GM12874 (cell line): Measurements from ENCODE around the gene COA7.

Source experiments
- TF ChIP-seq, protein P1 (sequence below): IDR thresholded peaks from 2 replicates; pipeline ENCODE4 v1.5.1; 2011; ENCODE audit warnings: low read depth, mild to moderate bottlenecking, control low read depth, low read length, moderate library complexity; ENCODE audit not compliant: insufficient read depth

Gene COA7

DNA sequence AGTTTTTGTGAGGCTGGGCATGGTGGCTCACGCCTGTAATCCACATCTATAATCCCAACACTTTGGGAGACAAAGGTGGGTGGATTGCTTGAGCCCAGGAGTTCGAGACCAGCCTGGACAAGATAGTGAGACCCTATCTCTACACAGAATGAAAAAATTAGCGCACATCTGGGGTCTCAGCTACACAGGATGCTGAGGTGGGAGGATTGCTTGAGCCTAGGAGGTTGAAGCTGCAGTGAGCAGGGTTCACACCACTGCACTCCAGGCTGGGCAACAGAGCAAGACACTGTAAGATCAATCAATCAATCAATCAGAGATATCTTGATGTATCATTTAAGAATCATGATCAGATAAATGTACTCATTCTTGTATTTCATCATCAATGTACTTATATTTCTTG lies 35.2 kb upstream of the COA7 start:
- TF ChIP-seq, protein P1, sequence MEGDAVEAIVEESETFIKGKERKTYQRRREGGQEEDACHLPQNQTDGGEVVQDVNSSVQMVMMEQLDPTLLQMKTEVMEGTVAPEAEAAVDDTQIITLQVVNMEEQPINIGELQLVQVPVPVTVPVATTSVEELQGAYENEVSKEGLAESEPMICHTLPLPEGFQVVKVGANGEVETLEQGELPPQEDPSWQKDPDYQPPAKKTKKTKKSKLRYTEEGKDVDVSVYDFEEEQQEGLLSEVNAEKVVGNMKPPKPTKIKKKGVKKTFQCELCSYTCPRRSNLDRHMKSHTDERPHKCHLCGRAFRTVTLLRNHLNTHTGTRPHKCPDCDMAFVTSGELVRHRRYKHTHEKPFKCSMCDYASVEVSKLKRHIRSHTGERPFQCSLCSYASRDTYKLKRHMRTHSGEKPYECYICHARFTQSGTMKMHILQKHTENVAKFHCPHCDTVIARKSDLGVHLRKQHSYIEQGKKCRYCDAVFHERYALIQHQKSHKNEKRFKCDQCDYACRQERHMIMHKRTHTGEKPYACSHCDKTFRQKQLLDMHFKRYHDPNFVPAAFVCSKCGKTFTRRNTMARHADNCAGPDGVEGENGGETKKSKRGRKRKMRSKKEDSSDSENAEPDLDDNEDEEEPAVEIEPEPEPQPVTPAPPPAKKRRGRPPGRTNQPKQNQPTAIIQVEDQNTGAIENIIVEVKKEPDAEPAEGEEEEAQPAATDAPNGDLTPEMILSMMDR = no peak

DNA sequence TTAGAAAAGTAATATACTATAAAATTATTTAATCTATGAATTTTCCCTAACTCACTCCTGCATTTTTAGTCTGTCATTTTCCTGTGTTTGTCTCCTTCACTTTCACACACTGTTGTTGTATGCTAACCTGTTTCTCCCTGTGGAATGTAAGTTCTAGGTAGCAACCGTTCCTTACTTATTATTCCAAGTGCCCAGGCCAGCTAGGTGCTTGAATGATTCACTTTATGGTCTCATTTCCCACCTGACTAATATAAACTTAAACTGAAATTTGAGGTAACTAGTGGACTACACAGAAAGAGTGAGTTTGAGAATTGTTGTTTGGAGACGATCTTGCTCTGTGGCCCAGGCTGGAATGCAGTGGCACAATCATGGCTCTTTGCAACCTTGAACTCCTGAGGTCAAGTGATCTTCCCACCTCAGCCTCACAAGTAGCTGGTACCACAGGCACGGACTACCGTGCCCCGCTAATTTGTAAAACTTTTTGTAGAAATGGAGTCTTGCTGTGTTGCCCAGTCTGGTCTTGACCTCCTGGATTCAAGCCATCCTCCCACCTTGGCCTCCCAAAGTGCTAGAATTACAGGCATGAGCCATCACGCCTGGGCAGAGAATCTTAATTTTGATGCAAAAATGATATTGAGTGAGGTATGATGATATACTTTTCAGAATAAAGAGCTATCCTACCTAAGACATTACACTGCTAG lies 30.0 kb upstream of the COA7 start:
- TF ChIP-seq, protein P1 = no peak

DNA sequence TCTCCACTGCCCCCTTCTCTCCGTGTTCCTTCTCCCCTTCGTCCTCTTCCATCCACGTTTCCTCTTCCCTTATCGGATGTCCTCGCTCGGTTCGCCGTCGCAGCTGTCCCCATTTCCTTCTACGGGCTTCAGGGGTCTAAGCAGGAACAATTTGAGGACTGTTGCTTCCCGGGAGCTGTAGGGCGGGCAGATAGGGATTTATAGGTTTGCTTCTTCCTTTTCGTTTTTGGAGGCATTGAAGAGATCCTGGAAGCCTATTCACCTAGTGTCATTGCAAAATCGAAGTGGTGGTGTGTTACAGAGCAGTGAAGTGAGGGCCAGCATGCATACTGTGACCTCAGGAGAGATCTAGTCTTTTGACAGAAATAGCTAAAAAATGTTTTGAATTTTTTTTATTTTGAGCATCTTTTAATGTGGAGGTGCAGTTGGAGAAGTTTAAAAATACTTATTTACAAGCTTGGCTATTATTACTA lies 29.0 kb upstream of the COA7 start:
- TF ChIP-seq, protein P1 = no peak

DNA sequence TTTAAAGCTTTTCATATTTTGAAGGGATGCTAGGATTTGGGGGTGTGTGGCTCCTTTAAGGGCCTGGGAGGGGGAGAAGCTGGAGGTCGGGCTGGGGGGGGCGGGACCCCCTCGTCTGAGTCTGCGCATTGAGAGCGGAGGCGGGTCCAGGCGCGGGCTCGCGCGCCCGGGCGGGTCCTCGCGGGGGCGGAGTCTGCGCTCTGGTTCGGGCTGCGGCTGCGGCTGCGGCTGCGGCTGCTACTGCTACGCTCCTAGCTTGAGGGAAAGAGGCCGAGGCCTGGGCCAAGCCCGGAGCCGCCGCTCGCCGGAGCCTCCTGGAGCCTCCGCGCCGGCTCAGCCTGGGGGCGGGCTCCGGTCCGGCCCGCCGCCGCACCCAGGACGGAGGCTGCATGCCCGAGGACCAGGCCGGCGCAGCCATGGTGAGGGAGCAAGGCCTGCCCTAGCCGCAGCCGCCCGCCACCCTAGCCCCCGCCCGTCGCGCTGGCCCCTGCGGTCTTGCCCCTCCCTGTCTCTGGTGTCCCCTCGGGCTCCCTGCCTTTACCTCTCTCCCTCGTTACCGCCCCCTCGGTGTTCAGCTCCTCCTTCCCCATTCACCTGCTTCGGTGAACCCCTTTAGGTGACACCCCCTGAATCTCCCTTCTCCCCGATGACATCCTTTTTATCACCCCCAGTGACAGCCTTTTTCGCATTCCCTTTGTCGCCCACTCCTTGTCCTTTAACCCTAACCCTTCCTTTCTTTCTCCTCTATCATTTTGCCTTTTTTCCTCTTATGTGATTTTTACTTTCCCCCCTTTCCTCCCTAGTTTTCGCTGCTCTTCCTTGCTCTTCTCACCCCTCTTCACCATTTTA lies 28.3 kb upstream of the COA7 start, which contains the start of gene ZYG11B:
Gene ZYG11B, plus strand, starts transcription at position 189 of the 849 bp plus-strand sequence. Its CDS starts 201 bp downstream, at position 390.
- TF ChIP-seq, protein P1 = no peak

DNA sequence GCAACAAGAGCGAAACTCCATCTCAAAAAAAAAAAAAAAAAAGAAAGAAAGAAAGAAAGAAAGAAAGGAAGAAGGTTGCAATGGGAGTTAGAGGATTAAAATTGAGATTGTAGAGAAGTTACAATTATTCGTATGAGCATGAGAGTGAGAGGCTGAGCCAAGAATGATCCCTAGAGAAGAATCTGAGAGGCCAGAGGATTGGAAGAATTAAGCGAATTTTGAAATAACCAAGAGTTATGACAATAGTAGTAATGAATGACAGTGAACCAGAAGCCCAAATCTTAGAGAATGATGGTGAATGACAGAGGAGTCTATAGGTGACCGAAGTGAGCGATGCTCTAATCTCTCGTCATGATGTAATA lies 27.7 kb upstream of the COA7 start:
- TF ChIP-seq, protein P1 = no peak

DNA sequence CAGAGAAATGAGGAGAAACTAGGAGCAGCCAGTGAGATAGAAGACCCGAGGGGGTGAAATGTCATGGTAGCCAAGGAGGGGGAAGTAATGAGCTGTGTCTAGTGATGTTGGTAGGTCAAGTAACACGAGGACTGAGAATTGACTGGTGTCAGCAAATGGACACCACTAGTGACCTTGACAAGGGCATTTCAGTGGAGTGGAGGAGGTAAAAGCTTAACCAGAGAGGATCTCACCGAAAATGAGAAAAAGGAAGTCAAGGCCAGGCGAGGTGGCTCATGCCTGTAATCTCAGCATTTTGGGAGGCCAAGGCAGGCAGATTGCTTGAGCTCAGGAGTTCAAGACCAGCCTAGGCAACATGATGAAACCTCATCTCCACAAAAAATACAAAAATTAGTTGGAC lies 25.1 kb upstream of the COA7 start:
- TF ChIP-seq, protein P1 = no peak

DNA sequence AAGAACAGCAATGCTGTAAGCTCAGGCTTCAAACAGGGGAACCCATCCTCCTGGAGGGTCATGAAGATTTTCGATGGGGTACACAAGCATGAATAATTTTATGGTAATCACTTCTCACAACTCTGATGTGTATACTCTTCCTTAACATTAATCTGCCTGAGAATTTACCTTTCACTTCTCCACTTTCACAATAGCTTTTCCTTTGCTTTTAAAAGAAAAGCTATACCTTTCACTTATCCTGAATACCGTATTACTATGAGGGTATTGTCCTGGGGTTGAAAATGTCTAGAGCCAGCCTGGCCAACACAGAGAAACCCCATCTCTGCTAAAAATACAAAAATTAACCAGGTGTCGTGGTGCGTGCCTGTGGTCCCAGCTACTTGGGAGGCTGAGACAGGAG lies 15.4 kb upstream of the COA7 start:
- TF ChIP-seq, protein P1 = no peak
